A673 (cell line): ENCODE results near the gene SPATC1L.

Source experiments
- EZH2 ChIP-seq: fragments of 200-600 bp; sonication (generic); IDR thresholded peaks from 2 replicates; pipeline ENCODE4 v1.6.1; 2017; ENCODE audit warnings: borderline replicate concordance, low read depth, mild to moderate bottlenecking, mixed read lengths, antibody characterized with exemption, low read length; ENCODE audit not compliant: poor library complexity, severe bottlenecking
- TF ChIP-seq, protein P1 (sequence below): fragments of 300-800, 200-600 bp; sonication (generic); conservative IDR thresholded peaks from 2 replicates; pipeline ENCODE4 v1.5.1; 2017; ENCODE audit warnings: low read depth, mild to moderate bottlenecking, antibody characterized with exemption, low read length, moderate library complexity, mixed read lengths

GRCh38 chr21:46196733-46197132 is 12.5 kb upstream of the SPATC1L start:
- TF ChIP-seq, protein P1, sequence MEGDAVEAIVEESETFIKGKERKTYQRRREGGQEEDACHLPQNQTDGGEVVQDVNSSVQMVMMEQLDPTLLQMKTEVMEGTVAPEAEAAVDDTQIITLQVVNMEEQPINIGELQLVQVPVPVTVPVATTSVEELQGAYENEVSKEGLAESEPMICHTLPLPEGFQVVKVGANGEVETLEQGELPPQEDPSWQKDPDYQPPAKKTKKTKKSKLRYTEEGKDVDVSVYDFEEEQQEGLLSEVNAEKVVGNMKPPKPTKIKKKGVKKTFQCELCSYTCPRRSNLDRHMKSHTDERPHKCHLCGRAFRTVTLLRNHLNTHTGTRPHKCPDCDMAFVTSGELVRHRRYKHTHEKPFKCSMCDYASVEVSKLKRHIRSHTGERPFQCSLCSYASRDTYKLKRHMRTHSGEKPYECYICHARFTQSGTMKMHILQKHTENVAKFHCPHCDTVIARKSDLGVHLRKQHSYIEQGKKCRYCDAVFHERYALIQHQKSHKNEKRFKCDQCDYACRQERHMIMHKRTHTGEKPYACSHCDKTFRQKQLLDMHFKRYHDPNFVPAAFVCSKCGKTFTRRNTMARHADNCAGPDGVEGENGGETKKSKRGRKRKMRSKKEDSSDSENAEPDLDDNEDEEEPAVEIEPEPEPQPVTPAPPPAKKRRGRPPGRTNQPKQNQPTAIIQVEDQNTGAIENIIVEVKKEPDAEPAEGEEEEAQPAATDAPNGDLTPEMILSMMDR, result no peak
- TF ChIP-seq EZH2, result no peak
